Spleen (tissue), 7 donors: ENCODE results near the gene PCSK1N.
"Not testable (repeated sequence)": the region's sequence is repeated elsewhere in the genome, so short reads cannot be mapped to it uniquely, and the experiment has no call there.

Experiments used
- CTCF ChIP-seq, 11 experiments: fragments of 200-600 bp in 7 of 11; fragments of 450-650 bp in 4 of 11; sonication (generic) in 4 of 11; IDR thresholded peaks in 8 of 11; conservative IDR thresholded peaks in 3 of 11; 1 replicate in 7 of 11; 2 replicates in 4 of 11; pipeline versions ENCODE4 v1.4.0 to v1.8.0; 2016 to 2021; ENCODE audit warnings: antibody characterized with exemption in 11 of 11, inconsistent platforms in 4 of 11, mild to moderate bottlenecking in 1 of 11
- POLR2AphosphoS5 ChIP-seq, 3 donors: sonication (generic); formaldehyde crosslinking; IDR thresholded peaks; one replicate each; pipeline ENCODE4 v1.5.1; 2017; ENCODE audit warnings: antibody characterized with exemption in 3 of 3
- donor health status: DM: no; HTN: no; CAD: no; lungs with moderate emphysema.
- donor health status: DM: no; HTN: no; CAD: no.
- donor health status: DM: no; HTN: no; CAD: no.

- TF ChIP-seq CTCF (IDR thresholded peaks at IDR 0.05 in 8 of 11, conservative IDR thresholded peaks at IDR 0.05 in 3 of 11); POLR2AphosphoS5 (IDR thresholded peaks at IDR 0.05): not testable (repeated sequence)
Measured at GRCh38 chrX:48853494-48853893, 18.1 kb upstream of the PCSK1N start.
